Daoy (cell line): ENCODE measurements around the gene ZFPL1. TPM values are rescaled to one million over a fixed set of nuclear protein-coding genes. Genes with fewer than 3 reads are reported as not detected.

Source experiments
- DNase-seq: peaks from one replicate; pipeline ENCODE4 v3.0.0-alpha.2; 2015; ENCODE audit warnings: low read depth
- total RNA-seq: library from RNA; depleted of rRNA; stranded (reverse); fragments of >200 nt; shearing (Covaris generic); gene quantifications from 2 replicates; pipeline ENCODE4 v1.2.3, GENCODE V29; 2014; rRNA removed

Gene ZFPL1
- total RNA-seq, 1 experiment from 2014 or later = 36.6 TPM

DNA sequence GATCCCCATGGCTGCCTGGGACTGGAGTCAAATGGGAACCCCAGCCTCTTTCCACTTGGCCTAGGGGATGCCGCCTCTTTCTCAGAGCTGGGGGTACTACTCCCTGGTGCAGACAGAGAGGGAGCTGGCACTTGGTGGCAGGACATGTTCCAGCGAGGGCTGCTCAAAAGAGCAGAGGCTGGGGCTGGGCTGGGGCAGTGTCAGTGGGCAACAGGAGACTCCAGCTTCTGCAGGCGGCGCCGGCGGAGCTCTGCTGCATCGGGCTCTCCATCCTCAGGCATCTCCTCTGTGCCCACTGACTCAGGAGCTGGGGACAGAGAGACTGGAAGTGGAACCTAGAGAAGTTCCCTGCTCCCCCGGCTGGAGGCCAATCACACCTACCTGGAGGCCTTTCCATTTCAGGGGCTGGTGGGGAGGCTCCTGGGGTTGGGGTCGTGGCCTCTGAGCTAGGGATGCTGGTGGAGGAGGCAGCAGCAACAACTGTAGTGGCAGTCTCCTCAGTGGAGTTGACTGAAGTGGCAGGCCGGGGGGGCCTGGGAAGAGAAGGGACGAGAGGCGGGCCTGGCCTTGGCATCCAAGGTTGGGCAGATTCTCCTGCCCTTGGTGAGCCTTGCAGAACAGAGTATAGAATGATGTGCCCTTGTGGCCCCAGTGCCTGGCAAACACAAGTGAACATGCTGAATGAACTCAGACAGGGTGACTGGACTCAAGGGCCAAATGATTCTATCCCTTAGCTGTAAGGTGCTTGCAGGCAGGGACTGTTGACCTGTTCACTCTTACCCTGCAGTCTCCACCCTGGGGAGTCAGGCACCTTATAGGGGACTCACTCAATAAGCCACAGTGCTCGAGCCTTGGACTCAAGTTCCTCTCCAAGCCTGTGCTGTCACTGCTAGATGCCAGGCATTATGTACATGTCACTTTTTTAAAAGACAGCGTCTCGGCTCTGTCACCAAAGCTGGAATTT lies 44.4 kb downstream of the ZFPL1 start:
- DNase-seq = no peak

DNA sequence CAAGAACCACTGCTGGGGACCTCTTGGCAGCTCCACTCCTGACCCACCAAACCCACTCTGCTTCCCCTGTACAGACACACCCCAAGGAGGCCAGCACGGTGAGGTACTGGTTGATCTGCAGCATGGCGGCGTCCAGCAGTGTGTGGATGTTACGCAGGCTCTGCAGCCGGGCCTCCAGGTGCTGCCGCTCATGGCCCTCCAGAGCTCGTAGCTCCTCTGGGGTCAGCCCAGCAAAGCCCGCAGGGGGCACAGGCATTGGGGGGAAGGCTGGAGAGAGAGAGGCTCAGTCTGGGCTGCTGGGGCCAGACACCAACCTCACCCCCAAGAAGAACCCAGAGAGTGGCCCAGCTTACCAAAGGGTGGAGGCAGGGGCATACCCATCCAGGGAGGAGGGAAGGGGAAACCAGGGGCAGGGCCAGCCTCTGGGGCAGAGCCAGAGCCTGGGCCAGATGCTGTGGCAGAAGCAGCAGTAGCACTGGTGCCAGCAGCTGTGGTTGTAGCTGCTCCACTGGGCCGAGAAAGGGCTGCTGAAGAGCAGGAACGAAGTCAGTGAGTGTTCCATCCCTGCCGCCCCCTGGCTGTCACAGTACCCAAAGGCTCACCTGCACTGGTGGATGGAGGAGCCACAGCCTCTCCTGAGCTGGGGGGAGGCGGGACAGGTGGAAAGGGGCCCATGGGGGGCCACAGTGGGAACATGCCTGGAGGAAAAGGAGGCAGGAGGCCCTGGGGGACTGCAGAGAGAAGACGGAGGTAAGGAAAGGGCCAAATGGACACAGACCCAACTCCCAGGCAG lies 45.8 kb downstream of the ZFPL1 start:
- DNase-seq = no peak

DNA sequence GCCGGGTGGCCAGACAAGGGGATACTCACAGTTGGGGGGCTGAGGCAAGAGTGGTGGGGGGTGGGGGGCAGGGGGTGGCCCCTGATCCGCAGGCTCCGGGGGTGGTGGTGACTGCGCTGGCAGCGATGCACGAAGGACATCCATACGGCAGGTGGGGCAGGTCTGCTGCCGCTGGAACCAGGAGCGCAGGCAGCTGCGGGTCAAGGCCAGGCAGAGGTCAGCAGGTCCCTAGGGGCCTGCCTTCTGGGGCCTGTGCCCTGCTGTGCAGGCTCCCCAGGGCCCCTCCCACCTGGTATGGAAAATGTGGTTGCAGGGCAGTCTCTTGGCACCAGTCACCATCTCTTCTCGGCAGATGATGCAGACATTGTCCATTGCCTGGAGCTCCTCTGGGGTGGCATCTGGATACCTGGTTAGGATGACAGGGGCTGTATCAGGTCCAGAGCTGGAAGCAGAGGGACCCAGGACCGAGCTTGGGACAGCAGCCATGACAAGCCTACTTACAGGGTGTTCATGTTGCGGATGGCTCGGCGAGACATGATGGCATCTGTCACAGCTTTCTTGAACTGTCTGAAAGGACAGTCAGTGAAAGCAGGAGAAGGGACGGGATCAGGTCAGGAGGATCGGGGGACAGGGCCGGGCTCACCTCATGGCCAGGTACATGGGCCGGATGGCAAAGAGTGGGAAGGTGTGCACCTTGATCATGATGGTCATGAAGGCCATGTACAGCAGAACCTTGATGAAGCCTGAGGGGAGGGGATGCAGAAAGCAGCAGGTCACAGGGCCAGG lies 46.8 kb downstream of the ZFPL1 start:
- no peak for DNase-seq

DNA sequence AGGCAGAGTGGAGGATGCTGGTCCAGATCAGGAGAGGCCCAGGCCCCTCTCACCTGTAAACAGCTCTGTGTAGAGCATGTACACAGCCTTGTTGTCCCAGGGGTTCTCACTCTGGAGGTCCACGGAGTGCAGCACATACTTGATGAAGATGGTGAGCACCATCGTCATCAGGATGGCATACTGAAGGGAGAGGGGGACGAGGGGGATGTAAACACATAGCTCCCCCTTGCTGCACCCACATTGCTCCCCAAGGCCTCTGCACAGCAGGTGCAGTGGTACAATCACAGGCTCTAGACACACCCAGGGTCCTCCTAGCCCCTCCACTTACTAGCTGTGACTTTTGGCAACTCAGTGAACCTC lies 47.4 kb downstream of the ZFPL1 start:
- no peak for DNase-seq

DNA sequence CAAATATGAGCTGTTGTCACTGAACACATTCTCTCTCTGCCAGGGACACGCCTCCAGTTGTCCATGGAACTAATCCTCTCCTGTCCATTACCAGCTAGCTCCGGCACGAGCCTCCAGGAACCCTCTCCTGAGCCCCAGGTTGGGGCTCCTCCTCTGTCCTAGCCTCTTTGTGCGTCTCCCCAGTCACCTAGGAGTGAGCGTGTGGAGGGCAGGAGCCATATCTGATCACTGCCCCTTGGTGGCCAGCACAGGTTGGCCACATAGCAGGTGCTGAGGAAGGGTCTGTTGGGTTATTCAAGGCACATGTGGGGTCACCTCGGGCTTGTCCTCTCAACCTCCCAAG lies 47.8 kb downstream of the ZFPL1 start:
- no peak for DNase-seq

DNA sequence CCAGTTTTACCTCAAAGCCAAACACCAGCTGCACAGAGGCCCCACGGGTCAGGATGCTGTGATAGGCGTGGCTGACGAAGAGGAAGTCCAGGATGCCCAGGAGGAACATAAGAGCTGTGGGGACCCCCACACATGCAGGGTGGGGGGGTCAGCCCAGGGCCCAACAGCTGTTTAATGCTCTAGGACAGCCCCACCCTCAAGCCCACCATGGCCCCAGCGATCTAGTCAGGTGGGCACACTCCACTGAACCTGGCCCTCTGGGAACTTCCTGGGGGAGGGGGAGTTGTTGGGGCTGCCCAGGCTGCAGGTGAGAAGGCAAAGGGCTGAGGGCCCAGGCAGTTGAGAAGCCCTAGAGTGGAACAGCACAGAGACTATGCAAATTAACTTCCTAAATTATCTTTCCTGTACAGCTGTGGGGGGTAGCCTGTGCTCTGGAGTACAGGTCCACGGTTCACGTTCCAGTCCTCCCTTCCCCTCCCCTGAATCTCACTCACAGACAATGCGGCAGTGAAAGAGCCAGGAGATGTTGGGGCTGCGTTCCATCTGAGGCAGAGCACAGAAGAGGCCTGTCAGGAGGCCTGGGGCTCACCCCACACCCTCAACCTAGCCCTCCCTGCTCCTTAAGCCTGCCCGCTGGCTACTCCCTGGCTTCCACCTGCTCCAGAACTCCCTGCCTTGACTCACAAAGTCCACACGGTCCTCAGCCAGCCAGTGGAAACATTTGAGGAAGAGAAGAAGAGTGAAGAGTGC lies 48.4 kb downstream of the ZFPL1 start:
- DNase-seq = no peak

DNA sequence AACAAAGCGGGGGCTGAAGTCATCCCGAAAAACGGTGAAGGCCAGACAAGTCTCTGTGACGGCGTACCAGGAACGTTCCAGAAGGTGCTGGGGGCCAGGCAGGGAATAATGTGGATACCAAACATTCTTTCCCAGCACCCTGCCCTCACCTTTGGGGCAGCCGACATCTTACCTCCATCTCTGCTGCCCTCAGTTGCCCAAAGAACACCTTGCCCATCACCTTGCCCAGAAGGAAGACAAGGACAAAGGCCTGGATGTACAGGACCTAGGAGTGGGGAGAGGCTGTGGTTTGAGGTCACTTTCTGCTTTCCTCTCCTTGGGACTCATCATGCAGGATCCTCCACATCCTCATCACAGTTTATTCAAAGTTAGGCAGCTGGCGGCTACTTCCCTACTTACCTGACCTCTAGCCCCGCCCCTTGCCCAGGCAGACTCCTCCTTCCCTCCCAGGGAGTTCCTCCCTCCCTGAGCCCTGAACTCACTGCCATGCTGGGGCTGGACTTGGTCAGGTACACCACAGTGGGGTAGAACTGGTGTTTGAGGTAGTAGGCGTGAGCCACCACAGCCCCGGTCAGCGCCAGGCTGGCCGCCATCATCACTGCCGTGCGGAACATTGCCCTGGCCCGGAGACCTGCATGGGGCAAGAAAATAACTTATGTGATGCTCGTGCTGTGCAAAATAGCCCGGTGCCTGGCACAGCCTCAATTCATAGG lies 49.1 kb downstream of the ZFPL1 start:
- DNase-seq = no peak

DNA sequence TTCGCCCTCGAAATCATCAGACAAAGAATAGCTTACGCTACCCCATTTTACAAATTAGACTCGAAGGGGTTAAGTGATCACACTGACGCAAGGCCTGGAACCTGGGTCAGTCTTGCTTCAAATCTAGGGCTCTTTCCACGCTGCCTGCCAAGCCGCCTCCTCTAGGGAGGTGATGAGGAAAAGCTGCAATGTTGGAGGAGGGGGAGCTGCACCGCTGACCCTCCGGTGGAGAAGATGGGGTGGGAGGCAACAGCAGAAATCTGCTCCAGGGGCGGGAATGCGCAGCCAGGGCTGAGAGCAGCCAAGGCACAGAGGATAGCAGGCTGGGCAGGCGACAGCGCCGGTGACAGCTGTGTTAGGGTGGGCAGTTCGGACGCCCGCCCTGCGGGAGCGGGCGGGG lies 49.7 kb downstream of the ZFPL1 start:
- DNase-seq = no peak

DNA sequence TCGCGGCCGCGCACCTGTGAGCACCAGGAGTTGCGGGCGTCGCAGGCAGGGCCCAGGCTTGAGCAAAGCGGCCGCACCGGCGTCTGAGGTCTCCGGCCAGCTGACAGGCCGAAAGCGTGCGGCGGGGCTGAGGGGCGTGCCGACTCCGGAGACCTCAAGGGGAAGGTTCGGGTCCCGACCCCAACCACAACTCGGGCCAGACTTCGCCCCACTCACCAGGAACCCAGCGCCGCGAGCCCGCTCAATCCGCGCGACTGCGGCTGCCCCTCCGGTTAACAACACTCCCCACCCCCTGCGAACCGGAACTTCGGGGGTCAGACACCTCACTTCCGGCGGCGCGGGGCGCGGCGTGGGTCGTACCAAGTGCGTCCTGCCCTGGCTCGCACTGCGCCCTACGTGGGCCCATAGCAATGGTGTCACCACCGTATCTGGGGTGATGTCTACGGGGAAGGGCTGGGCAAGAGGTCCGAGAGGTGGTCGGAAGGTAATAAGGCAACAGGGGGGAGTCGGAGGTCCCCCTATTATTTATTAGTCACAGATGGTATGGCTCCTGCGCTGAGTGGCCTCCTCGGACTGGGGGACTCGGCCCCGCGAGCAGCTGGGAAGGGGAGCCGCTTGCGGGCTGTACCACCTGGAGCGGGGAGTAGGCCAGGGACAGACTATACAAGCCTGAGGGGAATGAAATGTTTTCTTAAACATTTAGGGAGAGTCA lies 50.4 kb downstream of the ZFPL1 start, which contains the start of gene SYVN1:
TSS of gene SYVN1 (minus strand) at position 280 of the 712 bp plus-strand sequence. CDS start 918 bp downstream, outside the sequence.
- peak; percentile 92 for DNase-seq

DNA sequence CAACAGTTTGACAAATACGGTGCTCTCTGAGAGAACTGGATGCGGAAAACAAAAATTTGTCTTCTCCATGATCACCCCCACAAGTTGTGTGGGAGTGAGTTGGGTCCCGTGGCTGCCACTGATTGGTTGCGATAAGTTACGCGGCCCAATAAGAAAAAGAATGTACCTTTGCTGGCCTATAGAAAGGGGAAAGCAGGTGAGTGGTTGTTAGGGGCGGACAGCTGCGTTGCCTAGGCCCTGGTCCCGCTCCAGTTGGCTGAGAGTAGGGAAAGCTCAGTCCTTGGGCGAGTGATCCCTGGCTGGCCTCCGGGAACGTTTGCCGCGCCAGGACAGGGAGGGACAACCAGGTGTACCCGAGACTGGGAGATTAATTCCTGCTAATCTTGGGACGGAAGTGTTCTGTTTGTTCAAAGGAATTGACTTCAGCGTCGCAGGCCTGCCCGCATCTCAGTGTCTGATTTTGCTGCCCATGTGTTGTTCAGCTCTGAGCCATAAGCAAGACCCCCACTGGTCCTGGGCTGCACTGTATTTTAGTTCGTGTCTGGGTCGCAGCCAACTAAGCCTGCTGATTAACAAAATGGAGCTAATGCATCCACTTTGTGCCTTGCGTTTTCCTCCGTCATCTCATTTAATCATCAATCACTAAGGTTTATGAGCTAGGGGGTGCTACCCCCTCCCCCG lies 51.1 kb downstream of the ZFPL1 start:
- DNase-seq = peak; percentile 97

DNA sequence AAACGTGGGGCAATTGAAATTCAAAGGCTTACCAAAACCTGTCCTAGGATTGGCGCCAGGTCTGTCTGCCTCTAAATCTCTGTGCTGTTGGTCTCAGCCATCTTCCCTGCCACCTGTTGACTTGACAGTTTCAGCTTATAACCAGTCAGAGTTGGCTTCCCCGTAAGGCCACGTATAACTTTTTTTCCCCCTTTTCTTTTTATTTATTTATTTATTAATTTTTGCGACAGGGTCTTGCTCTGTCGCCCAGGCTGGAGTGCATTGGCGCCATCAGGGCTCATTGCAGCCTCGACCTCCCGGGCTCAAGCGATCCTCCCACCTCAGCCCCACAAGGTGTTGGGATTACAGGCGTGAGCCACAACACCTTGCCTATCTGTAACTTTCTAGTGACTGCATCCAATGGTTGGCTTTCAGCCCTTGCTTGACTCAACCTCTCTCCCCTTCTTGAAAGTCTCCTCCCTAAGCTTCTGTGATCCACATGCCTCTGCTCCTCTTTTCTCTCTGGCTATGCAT lies 51.7 kb downstream of the ZFPL1 start:
- no peak for DNase-seq

DNA sequence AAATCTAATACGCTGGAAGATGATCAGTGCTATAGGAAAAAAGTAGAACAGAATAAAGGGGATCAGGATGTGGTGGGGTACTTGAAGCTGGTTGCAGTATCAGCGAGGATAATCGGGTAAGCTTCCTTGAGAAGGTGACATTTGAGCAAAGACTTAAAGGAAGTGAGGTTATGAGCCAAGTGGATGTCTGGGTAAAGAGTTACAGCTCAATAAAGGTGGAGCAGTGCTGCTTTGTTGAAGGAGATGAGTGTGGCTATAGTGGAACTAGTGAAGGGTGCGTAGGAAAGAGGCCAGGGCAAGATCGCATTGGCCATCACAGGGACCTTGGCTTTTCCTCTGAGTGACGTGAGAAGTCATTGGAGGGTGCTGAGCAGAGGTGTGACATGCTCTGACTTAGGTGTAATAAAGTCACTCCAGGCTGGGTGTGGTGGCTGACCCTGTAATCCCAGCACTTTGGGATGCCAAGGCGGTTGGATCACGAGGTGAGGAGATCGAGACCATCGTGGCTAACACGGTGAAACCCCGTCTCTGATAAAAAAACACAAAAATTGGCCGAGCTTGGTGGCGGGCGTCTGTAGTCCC lies 52.6 kb downstream of the ZFPL1 start:
- DNase-seq = no peak

Other genes starting within 250 kb of the ZFPL1 start
- gene CDC42BPG, start 239.6 kb upstream of the ZFPL1 start, total RNA-seq = 0.06 and 0.15 TPM in 2 replicates
- 27.0 and 35.6 TPM in 2 replicates for gene EHD1, start 205.6 kb upstream of the ZFPL1 start, total RNA-seq
- gene ATG2A, start 167.0 kb upstream of the ZFPL1 start, total RNA-seq = 8.2 and 11.1 TPM in 2 replicates
- 7.8 and 8.5 TPM in 2 replicates for gene PPP2R5B, start 159.5 kb upstream of the ZFPL1 start, total RNA-seq
- not detected in 2 replicates for gene GPHA2, start 148.3 kb upstream of the ZFPL1 start, total RNA-seq
- not detected in 2 replicates for gene MAJIN, start 112.1 kb upstream of the ZFPL1 start, total RNA-seq
- gene BATF2, start 87.3 kb upstream of the ZFPL1 start, total RNA-seq = 0.51 TPM in 1 of 2 replicates, not detected in the other
- gene ARL2, start 70.1 kb upstream of the ZFPL1 start, total RNA-seq = 83.4 and 194 TPM in 2 replicates
- 15.8 and 17.9 TPM in 2 replicates for gene SNX15, start 56.8 kb upstream of the ZFPL1 start, total RNA-seq
- gene SAC3D1, start 43.0 kb upstream of the ZFPL1 start, total RNA-seq = 10.8 and 17.0 TPM in 2 replicates
- gene NAALADL1, start 25.7 kb upstream of the ZFPL1 start, total RNA-seq = not detected in 2 replicates
- 75.2 and 77.1 TPM in 2 replicates for gene CDCA5, start 182 bp upstream of the ZFPL1 start, total RNA-seq
- 333 and 361 TPM in 2 replicates for gene VPS51, start 12.0 kb downstream of the ZFPL1 start, total RNA-seq
- gene TM7SF2, start 27.6 kb downstream of the ZFPL1 start, total RNA-seq = 3.2 and 4.0 TPM in 2 replicates
- 18.2 and 36.9 TPM in 2 replicates for gene ZNHIT2, start 33.5 kb downstream of the ZFPL1 start, total RNA-seq
- 578 and 654 TPM in 2 replicates for gene FAU, start 37.9 kb downstream of the ZFPL1 start, total RNA-seq
- gene MRPL49, start 38.1 kb downstream of the ZFPL1 start, total RNA-seq = 63.2 and 68.2 TPM in 2 replicates
- gene SYVN1, start 50.3 kb downstream of the ZFPL1 start, total RNA-seq = 8.8 and 11.5 TPM in 2 replicates
- not detected in 2 replicates for gene SPDYC, start 86.0 kb downstream of the ZFPL1 start, total RNA-seq
- 30.1 and 30.7 TPM in 2 replicates for gene CAPN1, start 97.7 kb downstream of the ZFPL1 start, total RNA-seq
- 26.5 and 31.2 TPM in 2 replicates for gene POLA2, start 177.7 kb downstream of the ZFPL1 start, total RNA-seq
- gene CDC42EP2, start 230.6 kb downstream of the ZFPL1 start, total RNA-seq = 2.8 and 2.9 TPM in 2 replicates
- gene DPF2, start 249.6 kb downstream of the ZFPL1 start, total RNA-seq = 47.7 and 47.8 TPM in 2 replicates